Measurements from ENCODE around the gene SDSL.

DNA sequence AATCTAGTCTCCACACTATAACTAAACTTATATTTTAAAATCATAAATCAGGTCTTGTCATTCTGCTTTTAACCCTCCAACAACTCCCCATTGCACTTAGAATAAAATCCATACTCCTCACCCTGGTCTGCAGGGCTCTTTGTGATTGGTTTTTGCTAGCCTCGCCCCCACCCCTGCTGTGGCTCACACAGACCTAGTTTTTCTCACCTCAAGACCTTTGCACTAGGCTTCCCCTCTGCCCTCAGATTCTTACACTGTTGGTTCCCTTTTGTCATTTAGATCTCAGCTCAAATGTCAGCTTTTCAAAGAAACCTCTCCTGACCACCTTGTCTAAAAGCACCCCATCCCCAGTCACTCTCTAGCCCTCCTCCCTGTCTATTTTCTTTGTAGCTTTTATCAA lies 60.2 kb downstream of the SDSL start:
- TF ChIP-seq, protein P1, sequence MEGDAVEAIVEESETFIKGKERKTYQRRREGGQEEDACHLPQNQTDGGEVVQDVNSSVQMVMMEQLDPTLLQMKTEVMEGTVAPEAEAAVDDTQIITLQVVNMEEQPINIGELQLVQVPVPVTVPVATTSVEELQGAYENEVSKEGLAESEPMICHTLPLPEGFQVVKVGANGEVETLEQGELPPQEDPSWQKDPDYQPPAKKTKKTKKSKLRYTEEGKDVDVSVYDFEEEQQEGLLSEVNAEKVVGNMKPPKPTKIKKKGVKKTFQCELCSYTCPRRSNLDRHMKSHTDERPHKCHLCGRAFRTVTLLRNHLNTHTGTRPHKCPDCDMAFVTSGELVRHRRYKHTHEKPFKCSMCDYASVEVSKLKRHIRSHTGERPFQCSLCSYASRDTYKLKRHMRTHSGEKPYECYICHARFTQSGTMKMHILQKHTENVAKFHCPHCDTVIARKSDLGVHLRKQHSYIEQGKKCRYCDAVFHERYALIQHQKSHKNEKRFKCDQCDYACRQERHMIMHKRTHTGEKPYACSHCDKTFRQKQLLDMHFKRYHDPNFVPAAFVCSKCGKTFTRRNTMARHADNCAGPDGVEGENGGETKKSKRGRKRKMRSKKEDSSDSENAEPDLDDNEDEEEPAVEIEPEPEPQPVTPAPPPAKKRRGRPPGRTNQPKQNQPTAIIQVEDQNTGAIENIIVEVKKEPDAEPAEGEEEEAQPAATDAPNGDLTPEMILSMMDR (IDR thresholded peaks at IDR 0.05) = no peak
- TF ChIP-seq POLR2A (IDR thresholded peaks at IDR 0.05) = no peak

All from body of pancreas (tissue), 4 donors.